ENCODE measurements around the gene EFCAB14. TPM values are rescaled to one million over a fixed set of nuclear protein-coding genes. Genes with fewer than 3 reads are reported as not detected.

The EFCAB14 gene
- total RNA-seq, 2 donors from 2014 or later: 64.2 to 78.4 TPM

- Mint-ChIP-seq H3K4me1 (ENCODE audit: low read depth in 2 of 2) (peaks cover 0 to 8% of the 10 kb centered on the region in 2 donors), H3K4me3 (no peak overlapping the region), H3K36me3 (peaks cover 48% of the 10 kb centered on the region), H3K27me3 (no peaks in the 10 kb centered on the region), H3K9me3 (no peaks in the 10 kb centered on the region), H3K27ac (no peak overlapping the region)
- no peak for DNase-seq (ENCODE audit: low spot score)
- no peak for ATAC-seq
Observed at GRCh38 chr1:46687921-46688509, 30.9 kb downstream of the EFCAB14 start.

DNA sequence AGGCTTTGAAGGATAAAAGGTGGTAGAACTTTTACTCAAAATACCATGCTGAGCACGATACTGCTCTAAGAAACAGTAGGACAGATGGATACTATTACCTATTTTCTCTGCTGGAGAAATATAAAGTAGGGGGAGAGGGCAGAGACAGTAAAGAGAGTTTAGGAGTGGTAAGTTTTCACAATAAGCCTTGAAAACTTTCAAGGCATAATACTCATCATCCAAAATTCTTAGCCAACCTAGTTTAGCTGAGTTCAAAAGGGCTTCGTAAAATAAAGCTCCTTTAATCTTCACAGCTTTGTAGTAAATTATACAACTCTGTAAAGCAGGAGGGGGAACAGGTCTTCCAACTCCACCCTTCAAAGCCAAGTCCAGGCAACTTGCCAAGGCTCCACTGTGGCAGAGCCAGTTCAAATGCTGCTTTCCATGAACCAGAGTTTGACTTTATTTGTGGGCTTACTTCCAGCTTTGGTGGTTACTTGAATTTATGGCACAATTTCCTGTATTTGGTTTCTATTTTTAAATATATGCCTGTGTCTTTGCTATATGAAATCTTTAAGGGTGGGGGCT, 31.7 kb downstream of the EFCAB14 start:
- Mint-ChIP-seq H3K4me1 (ENCODE audit: low read depth in 2 of 2) (peaks cover 0 to 8% of the 10 kb centered on the region in 2 donors), H3K4me3 (no peak overlapping the region), H3K27ac (peak overlapping the region in 1 of 2 donors; percentile 7), H3K36me3 (peaks cover 50% of the 10 kb centered on the region), H3K9me3 (no peaks in the 10 kb centered on the region), H3K27me3 (no peaks in the 10 kb centered on the region)
- no peak for DNase-seq (ENCODE audit: low spot score)
- no peak for ATAC-seq

DNA sequence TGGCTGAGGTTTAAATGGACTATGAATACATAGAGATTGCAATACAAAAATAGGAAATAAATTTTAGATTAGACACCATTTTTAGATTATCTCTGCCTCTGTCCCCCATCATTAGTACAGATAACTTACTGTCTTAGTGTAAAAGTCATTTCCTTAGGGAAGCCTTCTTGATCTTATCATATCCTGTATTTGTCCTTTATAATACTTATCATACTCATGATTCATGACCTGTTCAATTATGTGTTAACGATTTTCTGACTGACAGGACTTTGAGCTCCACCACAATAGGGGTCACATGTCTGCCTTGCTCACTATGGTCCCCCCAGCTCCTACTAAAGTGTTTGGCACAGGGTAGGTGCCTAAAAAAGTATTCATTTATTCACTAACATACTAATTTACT, 32.7 kb downstream of the EFCAB14 start:
- ATAC-seq (no peak), DNase-seq (ENCODE audit: low spot score) (no peak)
- no peak overlapping the region for H3K4me3 Mint-ChIP-seq
- H3K27ac Mint-ChIP-seq: no peak overlapping the region
- H3K36me3 Mint-ChIP-seq: peaks cover 50% of the 10 kb centered on the region
- no peaks in the 10 kb centered on the region for H3K27me3 Mint-ChIP-seq
- no peaks in the 10 kb centered on the region for H3K9me3 Mint-ChIP-seq
- peaks cover 0 to 8% of the 10 kb centered on the region in 2 donors for H3K4me1 Mint-ChIP-seq (ENCODE audit: low read depth in 2 of 2)

- Mint-ChIP-seq H3K9me3 (no peaks in the 10 kb centered on the region), H3K27ac (no peak overlapping the region), H3K4me1 (ENCODE audit: low read depth in 2 of 2) (peaks cover 0 to 8% of the 10 kb centered on the region in 2 donors), H3K36me3 (peaks cover 55% of the 10 kb centered on the region), H3K27me3 (no peaks in the 10 kb centered on the region), H3K4me3 (no peak overlapping the region)
- no peak for DNase-seq (ENCODE audit: low spot score)
- no peak for ATAC-seq
Observed at GRCh38 chr1:46684670-46685069, 34.2 kb downstream of the EFCAB14 start.

GRCh38 chr1:46682064-46682463, 36.9 kb downstream of the EFCAB14 start:
- peaks cover 47% of the 10 kb centered on the region for H3K36me3 Mint-ChIP-seq
- DNase-seq (ENCODE audit: low spot score): no peak
- H3K27ac Mint-ChIP-seq: no peak overlapping the region
- no peaks in the 10 kb centered on the region for H3K9me3 Mint-ChIP-seq
- no peak overlapping the region for H3K4me3 Mint-ChIP-seq
- H3K4me1 Mint-ChIP-seq (ENCODE audit: low read depth in 2 of 2): peaks cover 3 to 4% of the 10 kb centered on the region in 2 donors
- H3K27me3 Mint-ChIP-seq: no peaks in the 10 kb centered on the region
- ATAC-seq: no peak

GRCh38 chr1:46681333-46682034, 37.4 kb downstream of the EFCAB14 start:
- ATAC-seq: no peak
- DNase-seq (ENCODE audit: low spot score): no peak
- Mint-ChIP-seq H3K9me3 (no peaks in the 10 kb centered on the region), H3K27ac (no peak overlapping the region), H3K4me3 (no peak overlapping the region), H3K36me3 (peaks cover 42% of the 10 kb centered on the region), H3K27me3 (no peaks in the 10 kb centered on the region), H3K4me1 (ENCODE audit: low read depth in 2 of 2) (peaks cover 3 to 9% of the 10 kb centered on the region in 2 donors)

DNA sequence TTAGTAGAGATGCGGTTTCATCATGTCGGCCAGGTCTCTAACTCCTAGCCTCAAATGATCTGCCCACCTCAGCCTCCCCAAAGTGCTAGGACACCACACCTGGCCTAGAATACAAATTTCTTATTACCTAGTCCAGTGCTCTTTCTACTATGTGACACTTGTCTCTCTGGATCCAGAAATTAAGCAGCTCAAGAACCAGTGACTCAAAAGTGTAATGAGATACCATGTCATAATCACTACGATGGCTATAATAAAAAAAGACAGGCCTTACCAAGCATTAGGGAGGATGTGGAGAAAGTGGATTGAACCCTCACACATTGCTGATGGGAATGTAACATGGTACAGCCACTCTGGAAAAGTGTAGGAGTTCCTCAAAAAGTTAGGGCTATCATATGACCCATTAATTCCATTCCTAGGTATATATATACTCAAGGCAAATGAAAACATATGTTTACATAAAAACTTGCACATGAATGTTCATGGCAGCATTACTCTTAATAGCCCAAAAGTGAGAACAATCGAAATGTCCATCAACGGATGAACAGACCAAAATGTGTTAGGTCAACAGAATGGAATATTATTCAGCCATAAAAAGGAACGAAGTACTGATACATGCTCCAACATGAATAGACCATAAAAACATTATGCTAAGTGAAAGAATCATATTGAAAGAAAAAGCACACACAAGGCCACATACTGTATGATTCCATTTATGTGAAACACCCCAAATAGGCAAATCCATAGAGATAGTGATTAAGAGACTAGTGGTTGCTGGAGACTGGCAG, 38.9 kb downstream of the EFCAB14 start:
- Mint-ChIP-seq H3K4me3 (no peak overlapping the region), H3K27me3 (no peaks in the 10 kb centered on the region), H3K4me1 (ENCODE audit: low read depth in 2 of 2) (peaks cover 14 to 22% of the 10 kb centered on the region in 2 donors), H3K27ac (peak overlapping the region in 1 of 2 donors; percentile 24), H3K9me3 (no peaks in the 10 kb centered on the region), H3K36me3 (peaks cover 39% of the 10 kb centered on the region)
- no peak for ATAC-seq
- no peak for DNase-seq (ENCODE audit: low spot score)

DNA sequence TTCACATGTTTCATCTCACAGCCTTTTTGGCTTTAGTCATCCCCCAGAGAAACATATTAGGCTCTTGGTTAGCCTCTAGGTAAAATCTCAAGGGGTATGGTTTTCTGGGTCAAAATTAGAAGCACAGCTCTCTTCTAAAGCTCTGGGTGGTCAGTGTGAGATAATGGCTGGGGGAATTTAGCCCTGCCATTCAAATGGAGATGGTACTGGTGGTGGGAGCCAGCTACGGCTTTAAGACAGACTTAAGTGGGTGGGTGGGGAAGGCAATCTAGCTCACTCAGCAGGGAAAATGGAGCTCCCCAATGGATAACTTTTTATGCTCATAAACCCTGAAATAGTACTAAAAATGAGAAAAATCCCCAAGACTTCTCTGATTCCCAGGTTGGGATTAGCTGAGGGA, 41.6 kb downstream of the EFCAB14 start:
- Mint-ChIP-seq H3K27ac (peak overlapping the region; percentile 77 to 93), H3K4me1 (ENCODE audit: low read depth in 2 of 2) (peaks cover 14 to 22% of the 10 kb centered on the region in 2 donors), H3K9me3 (no peaks in the 10 kb centered on the region), H3K27me3 (no peaks in the 10 kb centered on the region), H3K36me3 (peaks cover 31% of the 10 kb centered on the region), H3K4me3 (no peak overlapping the region)
- ATAC-seq (no peak), DNase-seq (ENCODE audit: low spot score) (no peak)

GRCh38 chr1:46676531-46676930, 42.4 kb downstream of the EFCAB14 start:
- Mint-ChIP-seq H3K36me3 (peaks cover 23% of the 10 kb centered on the region), H3K4me3 (no peak overlapping the region), H3K27me3 (no peaks in the 10 kb centered on the region), H3K27ac (peak overlapping the region; percentile 77 to 93), H3K9me3 (no peaks in the 10 kb centered on the region), H3K4me1 (ENCODE audit: low read depth in 2 of 2) (peaks cover 14 to 22% of the 10 kb centered on the region in 2 donors)
- DNase-seq (ENCODE audit: low spot score): no peak
- no peak for ATAC-seq

DNA sequence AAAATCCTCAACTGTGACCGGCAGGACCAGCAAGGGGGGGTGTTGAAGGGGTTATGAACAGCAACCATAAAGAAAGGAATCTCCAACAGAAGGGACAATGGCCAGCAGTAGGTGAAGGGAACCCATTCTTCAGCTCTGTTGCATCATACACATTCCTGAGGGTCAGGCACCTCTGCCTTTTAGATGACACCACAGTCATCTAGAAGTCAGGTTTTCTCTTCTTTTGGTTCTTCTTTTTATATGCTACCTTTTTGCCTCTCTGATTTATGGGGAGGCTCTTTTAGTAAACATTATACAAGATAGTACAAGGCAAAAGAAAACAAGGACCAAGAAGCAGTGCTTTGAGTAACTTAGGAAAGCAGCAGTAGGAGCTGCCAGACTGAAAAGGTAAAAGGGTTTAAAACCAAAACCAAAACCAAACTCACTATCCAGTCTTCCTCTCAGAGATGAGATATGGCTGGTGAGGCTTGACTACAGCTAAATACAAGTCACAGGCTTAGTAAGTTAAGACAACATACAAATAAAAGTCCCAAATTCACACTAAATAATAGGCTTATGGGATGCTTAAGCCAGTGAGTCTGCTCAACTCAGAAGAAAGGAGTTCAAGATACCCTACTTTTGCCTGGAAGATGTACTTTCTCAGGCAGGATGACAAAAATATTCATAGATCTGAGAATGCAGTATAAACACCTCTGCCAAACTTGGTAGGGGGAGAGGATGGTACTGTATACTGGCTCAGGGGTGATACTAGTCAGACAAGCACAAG, 43.2 kb downstream of the EFCAB14 start:
- Mint-ChIP-seq H3K9me3 (no peaks in the 10 kb centered on the region), H3K4me1 (ENCODE audit: low read depth in 2 of 2) (peaks cover 14 to 22% of the 10 kb centered on the region in 2 donors), H3K4me3 (peak overlapping the region; percentile 46), H3K36me3 (peaks cover 18% of the 10 kb centered on the region), H3K27ac (peak overlapping the region; percentile 77 to 93), H3K27me3 (no peaks in the 10 kb centered on the region)
- ATAC-seq: peak; percentile 58 to 65
- DNase-seq (ENCODE audit: low spot score): no peak

- no peak overlapping the region for H3K4me3 Mint-ChIP-seq
- H3K27me3 Mint-ChIP-seq: no peaks in the 10 kb centered on the region
- peaks cover 6% of the 10 kb centered on the region for H3K36me3 Mint-ChIP-seq
- DNase-seq (ENCODE audit: low spot score): no peak
- no peak for ATAC-seq
- H3K4me1 Mint-ChIP-seq (ENCODE audit: low read depth in 2 of 2): peaks cover 14 to 22% of the 10 kb centered on the region in 2 donors
- no peaks in the 10 kb centered on the region for H3K9me3 Mint-ChIP-seq
- no peak overlapping the region for H3K27ac Mint-ChIP-seq
Observed at GRCh38 chr1:46673749-46674182, 45.1 kb downstream of the EFCAB14 start.

- Mint-ChIP-seq H3K27me3 (no peaks in the 10 kb centered on the region), H3K4me1 (ENCODE audit: low read depth in 2 of 2) (peaks cover 14 to 22% of the 10 kb centered on the region in 2 donors), H3K4me3 (no peak overlapping the region), H3K27ac (no peak overlapping the region), H3K9me3 (no peaks in the 10 kb centered on the region), H3K36me3 (no peaks in the 10 kb centered on the region)
- no peak for DNase-seq (ENCODE audit: low spot score)
- no peak for ATAC-seq
Observed at GRCh38 chr1:46672696-46673095, 46.2 kb downstream of the EFCAB14 start.

DNA sequence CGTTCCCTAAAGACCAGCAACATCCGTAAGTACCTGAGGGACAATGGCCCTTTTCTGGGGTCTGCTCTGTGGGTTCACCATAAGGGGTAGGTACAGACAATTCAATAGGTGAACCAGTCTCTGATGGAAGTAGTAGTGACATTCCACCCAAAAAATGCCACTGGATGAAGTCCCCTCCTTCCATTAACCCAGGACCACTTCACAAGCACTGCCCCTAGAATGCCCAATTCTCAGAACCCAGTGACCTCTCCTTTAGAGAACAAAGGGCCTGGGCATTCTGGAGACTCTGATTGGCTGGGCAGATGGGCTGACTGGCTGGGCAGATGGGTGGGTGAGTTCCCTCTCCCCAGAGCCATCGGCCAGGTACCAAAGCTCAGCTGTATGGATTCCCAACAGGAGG, 47.4 kb downstream of the EFCAB14 start, which contains the start of gene TEX38:
Gene TEX38, plus strand, starts transcription at position 301 of the 400 bp plus-strand sequence. Its CDS starts 81 bp downstream, at position 382.
- ATAC-seq: no peak
- Mint-ChIP-seq H3K36me3 (no peaks in the 10 kb centered on the region), H3K9me3 (no peaks in the 10 kb centered on the region), H3K27ac (no peak within 1 kb of the TSS), H3K4me1 (ENCODE audit: low read depth in 2 of 2) (peaks cover 21 to 24% of the 10 kb centered on the region in 2 donors), H3K4me3 (no peak within 1 kb of the TSS), H3K27me3 (no peaks in the 10 kb centered on the region)
- no peak for DNase-seq (ENCODE audit: low spot score)
